Non-pigmented ciliary epithelial cell (primary cell): Measurements from ENCODE around the gene TP53RK.

ENCODE experiments used
- DNase-seq: peaks from one replicate; pipeline ENCODE4 v3.0.0-alpha.2; 2010; ENCODE audit warnings: low read depth

TP53RK gene

DNA sequence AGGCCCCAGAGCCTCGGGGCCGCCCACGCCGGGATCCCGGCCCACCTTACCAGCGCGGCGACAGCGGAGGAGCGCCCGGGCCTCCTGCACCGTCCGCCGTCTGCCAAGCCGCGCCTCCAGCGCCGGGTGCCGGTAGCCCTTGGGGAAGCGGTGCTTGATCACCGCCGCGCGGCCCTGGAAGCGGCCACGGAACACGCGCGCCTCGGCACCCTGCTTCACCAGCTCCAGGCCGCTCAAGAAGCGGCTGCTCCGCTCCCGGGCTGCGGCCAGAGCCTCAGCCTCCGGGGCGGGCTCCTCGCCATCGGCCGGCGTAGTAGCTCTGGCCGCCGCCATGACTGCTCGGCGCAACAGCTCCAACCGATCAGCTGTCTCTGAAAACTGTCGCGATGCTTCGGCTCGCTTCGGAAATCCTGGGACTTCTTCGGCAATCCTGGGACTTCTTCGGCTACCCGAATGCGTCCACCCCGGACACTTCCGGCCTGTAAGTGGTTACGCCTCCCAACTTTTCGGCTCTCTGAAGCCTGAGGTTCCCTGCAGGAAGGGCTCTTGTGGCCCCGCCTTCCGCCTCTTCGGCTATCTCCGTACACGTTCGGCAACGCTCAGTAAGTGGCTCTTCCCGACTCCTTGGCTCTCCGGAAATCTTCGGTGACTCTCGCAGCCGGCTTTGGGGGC lies at the start of gene TP53RK:
Gene TP53RK, minus strand, starts transcription at position 363 of the 672 bp plus-strand sequence. Its CDS starts 30 bp downstream, at position 333.
- peak; percentile 99 for DNase-seq

DNA sequence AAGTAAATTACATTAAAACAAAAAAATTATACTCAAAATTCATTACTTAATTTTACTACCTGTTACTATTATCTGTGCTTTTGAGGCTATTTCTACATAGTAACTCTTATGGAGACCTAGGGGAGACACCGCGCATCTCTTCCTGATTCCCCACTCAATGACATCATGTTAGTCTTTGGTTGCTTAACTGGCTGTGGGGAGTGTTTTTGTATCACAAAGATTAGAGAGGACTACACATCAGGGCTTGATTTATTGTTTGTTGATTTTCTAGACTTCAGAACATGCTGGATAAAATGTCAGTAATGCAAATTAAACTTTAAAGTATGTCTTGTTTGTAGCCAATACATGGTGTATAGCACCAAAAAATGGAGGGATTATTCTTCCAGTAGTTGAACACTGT lies 46.2 kb upstream of the TP53RK start:
- DNase-seq = no peak

GRCh38 chr20:46731770-46732169 lies 42.5 kb upstream of the TP53RK start:
- DNase-seq = no peak

DNA sequence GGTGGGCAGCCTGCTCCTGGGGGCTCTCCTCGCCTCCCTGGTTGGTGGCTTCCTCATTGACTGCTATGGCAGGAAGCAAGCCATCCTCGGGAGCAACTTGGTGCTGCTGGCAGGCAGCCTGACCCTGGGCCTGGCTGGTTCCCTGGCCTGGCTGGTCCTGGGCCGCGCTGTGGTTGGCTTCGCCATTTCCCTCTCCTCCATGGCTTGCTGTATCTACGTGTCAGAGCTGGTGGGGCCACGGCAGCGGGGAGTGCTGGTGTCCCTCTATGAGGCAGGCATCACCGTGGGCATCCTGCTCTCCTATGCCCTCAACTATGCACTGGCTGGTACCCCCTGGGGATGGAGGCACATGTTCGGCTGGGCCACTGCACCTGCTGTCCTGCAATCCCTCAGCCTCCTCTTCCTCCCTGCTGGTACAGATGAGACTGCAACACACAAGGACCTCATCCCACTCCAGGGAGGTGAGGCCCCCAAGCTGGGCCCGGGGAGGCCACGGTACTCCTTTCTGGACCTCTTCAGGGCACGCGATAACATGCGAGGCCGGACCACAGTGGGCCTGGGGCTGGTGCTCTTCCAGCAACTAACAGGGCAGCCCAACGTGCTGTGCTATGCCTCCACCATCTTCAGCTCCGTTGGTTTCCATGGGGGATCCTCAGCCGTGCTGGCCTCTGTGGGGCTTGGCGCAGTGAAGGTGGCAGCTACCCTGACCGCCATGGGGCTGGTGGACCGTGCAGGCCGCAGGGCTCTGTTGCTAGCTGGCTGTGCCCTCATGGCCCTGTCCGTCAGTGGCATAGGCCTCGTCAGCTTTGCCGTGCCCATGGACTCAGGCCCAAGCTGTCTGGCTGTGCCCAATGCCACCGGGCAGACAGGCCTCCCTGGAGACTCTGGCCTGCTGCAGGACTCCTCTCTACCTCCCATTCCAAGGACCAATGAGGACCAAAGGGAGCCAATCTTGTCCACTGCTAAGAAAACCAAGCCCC lies 36.2 kb upstream of the TP53RK start:
- DNase-seq = no peak

GRCh38 chr20:46724343-46724959 lies 35.2 kb upstream of the TP53RK start:
- no peak for DNase-seq

GRCh38 chr20:46723039-46723438 lies 33.8 kb upstream of the TP53RK start:
- DNase-seq = no peak

- no peak for DNase-seq
These were observed 33.2 kb upstream of the TP53RK start for GRCh38 chr20:46722450-46722849.

DNA sequence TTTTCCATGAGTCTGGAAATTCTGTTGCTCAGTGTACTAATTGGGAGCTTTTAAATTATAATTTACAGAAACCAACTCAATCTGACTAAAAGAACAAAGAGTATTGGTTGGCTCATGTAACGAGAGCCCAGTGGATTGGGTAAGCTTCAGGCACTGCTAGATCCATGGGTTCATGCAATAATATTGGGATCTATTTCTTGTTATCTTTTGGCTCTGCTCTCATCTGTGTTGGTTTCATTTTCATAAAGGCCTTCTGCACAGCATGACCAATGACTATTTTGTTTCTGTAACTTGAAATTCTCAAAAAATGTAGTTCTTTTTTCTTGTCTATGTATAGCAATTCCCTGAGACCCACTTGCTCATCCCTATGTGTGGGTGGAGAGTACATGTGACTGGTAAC lies 32.2 kb upstream of the TP53RK start:
- DNase-seq = no peak

DNA sequence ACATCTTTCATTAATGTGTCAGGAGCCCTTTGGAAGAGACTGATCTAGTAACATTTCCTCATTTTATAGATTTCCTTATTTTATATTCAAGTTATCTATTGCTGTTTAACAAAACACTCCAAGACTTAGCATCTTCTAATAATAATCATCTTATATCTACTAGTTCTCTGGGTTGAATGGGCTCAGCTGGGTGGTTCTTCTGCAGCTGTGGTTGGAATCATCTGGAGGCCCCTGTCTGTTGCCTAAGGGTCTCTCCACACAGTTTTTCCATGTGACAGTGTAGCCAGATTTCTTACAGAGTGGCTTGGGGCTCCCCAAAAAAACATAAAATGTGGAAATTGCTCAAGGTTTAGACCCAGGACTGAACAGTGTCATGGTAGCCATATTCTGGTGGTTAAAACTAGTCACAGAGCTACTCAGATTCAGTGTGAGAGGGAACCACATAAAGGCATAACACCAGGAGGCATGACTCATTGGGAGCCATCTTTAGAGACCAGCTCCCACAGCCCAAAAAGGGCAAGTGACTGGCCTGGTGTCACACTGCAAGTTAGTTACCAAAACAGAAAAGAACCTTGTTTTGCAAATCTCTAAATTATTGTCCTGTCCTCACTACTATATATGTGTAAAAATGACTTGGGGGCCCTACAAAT lies 31.7 kb upstream of the TP53RK start:
- DNase-seq = no peak

GRCh38 chr20:46720019-46720418 lies 30.8 kb upstream of the TP53RK start:
- no peak for DNase-seq

DNA sequence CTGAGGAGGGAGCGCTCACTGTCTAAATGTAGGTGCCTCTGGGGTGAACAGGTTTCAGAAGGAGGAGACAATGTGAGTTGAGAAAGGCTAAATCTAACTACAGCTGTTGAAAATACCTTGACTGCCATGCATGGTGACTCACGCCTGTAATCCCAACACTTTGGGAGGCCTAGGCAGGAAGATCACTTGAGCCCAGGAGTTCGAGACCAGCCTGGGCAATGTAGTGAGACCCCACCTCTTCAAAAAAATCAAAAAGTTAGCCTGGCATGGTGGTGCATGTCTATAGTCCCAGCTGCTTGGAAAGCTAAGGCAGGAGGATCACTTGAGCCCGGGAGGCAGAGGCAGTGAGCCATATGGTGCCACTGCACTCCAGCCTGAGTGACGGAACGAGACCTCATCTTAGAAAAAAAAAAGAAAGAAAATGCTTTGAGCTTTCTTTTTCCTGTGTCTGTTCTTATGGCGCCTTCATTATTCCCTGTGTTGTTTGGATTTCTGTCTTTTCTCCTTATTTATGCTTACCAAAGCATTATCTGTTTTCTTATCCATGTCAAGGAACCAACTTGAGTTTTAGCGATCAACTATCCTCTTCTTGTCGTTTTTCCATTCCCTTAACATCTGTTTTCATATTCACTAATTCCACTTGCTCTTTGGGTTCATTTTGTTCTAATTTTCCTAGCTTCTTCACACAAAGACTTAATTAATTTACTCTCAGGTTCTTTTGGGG lies 28.7 kb upstream of the TP53RK start:
- no peak for DNase-seq

GRCh38 chr20:46715292-46715756 lies 26.1 kb upstream of the TP53RK start:
- DNase-seq = no peak

DNA sequence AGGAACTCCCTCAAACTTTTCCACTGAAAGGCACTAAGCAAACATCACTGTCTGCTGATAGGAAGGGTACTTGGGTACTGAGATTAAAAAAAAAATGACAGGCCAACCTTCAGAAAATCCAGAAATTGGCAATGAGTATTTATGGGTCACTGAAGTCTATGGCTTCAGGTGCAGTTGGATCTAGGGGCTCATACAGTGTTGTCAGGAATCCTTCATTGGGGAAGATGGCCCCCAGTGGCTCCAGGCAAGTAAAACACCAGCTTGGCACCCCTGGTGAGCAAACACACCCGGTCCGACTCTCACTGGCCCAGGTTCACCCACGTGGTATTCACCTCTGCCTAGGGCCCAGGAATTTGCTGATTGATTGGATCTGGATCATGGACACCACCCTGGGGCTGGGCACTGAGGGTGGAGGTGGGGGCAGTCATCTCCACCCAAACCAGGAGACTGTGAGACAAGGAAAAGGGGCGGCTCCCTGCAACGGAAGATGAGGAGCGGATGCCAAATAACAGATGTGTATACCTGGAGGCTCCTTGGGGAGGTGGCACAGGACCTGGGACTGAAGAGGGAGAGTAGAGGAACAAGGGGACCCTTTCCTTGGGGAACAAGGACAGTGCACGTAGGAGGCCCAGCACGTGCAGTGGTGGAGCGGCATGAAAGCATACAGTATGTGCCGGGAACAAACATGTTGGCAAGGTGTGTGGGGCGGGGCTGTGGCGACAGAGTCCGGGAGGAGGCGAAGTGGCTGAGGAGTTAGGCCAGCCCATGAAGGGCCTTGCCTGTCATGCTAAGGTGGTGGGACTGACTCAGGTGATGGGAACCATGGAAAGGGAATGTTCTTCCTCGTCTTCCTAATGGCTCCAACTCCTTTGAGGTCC lies 25.0 kb upstream of the TP53RK start:
- no peak for DNase-seq

- no peak for DNase-seq
These were observed 22.9 kb upstream of the TP53RK start for GRCh38 chr20:46712056-46712636.

- DNase-seq = no peak
These were observed 21.1 kb upstream of the TP53RK start for GRCh38 chr20:46710153-46710913.

DNA sequence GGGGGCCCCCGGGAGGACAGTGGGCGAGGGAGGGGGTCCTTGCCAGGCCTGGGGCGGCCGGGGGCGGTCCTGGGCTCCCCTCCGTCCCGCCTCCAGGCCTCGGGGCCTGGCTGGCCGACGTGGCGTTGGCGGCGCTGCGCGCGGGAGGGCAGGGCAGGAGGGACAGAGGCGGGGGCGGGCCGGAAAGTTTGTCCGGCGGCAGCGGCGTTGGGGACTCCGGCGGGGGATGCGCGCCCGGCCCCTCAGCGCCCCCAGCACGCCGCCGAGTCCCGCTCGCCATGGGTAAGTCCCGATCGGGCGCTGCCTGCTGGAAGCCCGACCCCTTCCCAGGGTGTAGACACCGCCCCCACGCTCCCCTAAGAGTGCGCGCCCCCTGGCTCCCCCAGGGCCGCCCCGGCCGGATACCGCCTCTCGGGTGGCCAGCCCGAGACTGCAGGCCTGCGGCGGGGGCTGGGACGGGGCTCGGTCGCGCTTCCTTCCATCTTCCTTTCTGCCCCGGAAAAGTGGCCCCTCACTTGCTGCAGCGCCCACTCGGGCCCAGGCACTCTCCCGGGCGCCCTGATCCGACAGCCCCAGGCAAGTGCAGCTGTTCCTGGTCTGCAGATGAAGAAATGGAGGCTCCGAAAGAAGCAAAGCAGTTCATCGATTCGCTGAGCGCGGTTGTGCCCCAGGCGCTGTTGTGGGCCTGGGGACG lies 20.4 kb upstream of the TP53RK start, which contains the start of gene SLC2A10:
Gene SLC2A10, plus strand, starts transcription at position 191 of the 694 bp plus-strand sequence. Its CDS starts 88 bp downstream, at position 279.
- no peak for DNase-seq

GRCh38 chr20:46709055-46709458 lies 19.8 kb upstream of the TP53RK start:
- no peak for DNase-seq

DNA sequence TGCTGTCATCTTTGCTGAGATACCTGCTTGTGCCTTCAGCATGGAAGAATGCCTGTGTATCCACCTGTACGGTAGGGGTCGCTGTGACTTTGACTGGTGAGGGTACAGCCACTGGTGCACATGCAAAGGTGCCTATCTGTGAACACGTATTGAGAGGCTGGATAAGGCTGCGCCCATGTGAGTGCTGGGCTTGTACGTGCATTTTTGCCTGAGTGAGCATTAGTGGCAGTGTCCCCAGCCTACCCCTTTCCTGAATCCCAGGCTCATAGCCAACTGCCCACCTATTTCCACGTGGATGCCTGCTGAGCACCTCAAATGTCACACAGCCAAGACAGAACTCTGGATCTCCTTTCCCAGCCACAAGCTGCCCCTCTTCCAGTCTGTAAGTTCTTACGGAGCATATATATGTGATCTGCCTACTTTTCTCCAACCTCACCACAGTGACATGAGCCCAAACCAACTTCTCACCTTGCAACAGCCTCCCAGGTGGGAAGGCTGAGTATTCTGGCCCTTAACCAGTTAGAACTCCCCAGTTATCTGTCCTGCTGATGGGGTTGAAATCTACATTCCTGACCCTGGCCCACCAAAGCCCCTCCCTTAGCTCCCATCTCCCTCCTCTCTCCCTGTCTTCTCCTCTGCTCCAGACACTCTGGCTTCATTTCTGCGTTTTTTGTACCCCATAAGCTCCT lies 19.1 kb upstream of the TP53RK start:
- no peak for DNase-seq
